Upper lobe of left lung (tissue), 6 donors: ENCODE measurements around the gene ATG9B. TPM values are rescaled to one million over a fixed set of nuclear protein-coding genes. Genes with fewer than 3 reads are reported as not detected.
A peak's percentile ranks its signal among the peaks of the same experiment; 100 is the strongest.

Experiments
- ATAC-seq, 2 donors: fragments of 200-7000 bp; cut with Tn5 transposase; one replicate each; pipeline ENCODE4 v1.9.1; 2022; ENCODE audit warnings: mild to moderate bottlenecking in 2 of 2, moderate library complexity in 2 of 2; ENCODE audit not compliant: low FRiP score in 2 of 2
- DNase-seq, 2 donors: peaks; one replicate each; pipeline ENCODE4 v3.0.0-alpha.2; 2019 to 2020
- H3K27ac ChIP-seq, 4 donors: fragments of 200-600 bp; sonication (generic); one replicate each; pipeline ENCODE4 v1.5.1; 2016 to 2019
- H3K27me3 ChIP-seq, 4 donors: fragments of 200-600 bp; sonication (generic); one replicate each; pipeline ENCODE4 v1.5.1; 2017 to 2019
- H3K36me3 ChIP-seq, 4 donors: fragments of 200-600 bp; sonication (generic); one replicate each; pipeline ENCODE4 v1.5.1; 2016 to 2019
- H3K4me1 ChIP-seq, 4 donors: fragments of 200-600 bp; sonication (generic); one replicate each; pipeline ENCODE4 v1.5.1; 2018 to 2019
- H3K4me3 ChIP-seq, 4 donors: fragments of 200-600 bp; sonication (generic); one replicate each; pipeline ENCODE4 v1.5.1; 2017 to 2019; ENCODE audit warnings: mild to moderate bottlenecking in 2 of 4, moderate library complexity in 1 of 4
- H3K9me3 ChIP-seq, 4 donors: fragments of 200-600 bp; sonication (generic); one replicate each; pipeline ENCODE4 v1.5.1; 2018 to 2019
- CTCF ChIP-seq, 6 experiments: fragments of 450-650 bp in 4 of 6; fragments of 200-600 bp in 2 of 6; sonication (generic) in 2 of 6; IDR thresholded peaks; one replicate each; pipeline ENCODE4 v1.5.1; 2016 to 2019; ENCODE audit warnings: antibody characterized with exemption in 6 of 6
- EP300 ChIP-seq, 4 donors: sonication (generic); formaldehyde crosslinking; IDR thresholded peaks; one replicate each; pipeline ENCODE4 v1.5.1; 2017; ENCODE audit warnings: antibody characterized with exemption in 4 of 4, control low read depth in 2 of 4
- POLR2A ChIP-seq, 4 donors: fragments of 450-650 bp; IDR thresholded peaks; one replicate each; pipeline ENCODE4 v1.5.1; 2016 to 2017; ENCODE audit warnings: antibody characterized with exemption in 4 of 4, mild to moderate bottlenecking in 2 of 4
- POLR2AphosphoS5 ChIP-seq, 2 donors: sonication (generic); formaldehyde crosslinking; IDR thresholded peaks; one replicate each; pipeline ENCODE4 v1.5.1; 2017; ENCODE audit warnings: antibody characterized with exemption in 2 of 2
- WGBS, 2 donors: methylation state at CpG; one replicate each; pipeline ENCODE4 v1.1.5; 2017 to 2018; 5-methylcytosine and 5-hydroxymethylcytosine counted together
- total RNA-seq, 6 donors: library from RNA; depleted of rRNA in 4 of 6; stranded (reverse); fragments of >200 nt in 4 of 6; gene quantifications; one replicate each; pipeline versions ENCODE4 v1.1.0 to v1.2.1, GENCODE V29; 2016 to 2021
- donor health status: DM: no; HTN: no; CAD: no; lungs with moderate emphysema.
- donor health status: DM: no; HTN: yes; CAD: no; lungs with severe emphysema.

ATG9B gene
- total RNA-seq, 6 donors from 2014 or later, result 0.46 to 5.2 (median 1.0) TPM

GRCh38 chr7:151056666-151057505 is 32.6 kb upstream of the ATG9B start:
- Histone ChIP-seq H3K4me1 (peaks cover 34 to 55% (median 42%) of the 10 kb centered on the region in 4 donors), H3K27me3 (no peaks in the 10 kb centered on the region), H3K27ac (peak overlapping the region in 1 of 4 donors; percentile 96), H3K9me3 (no peaks in the 10 kb centered on the region), H3K36me3 (peaks cover 0 to 3% (median 0%) of the 10 kb centered on the region in 4 donors), H3K4me3 (peak overlapping the region; percentile 54 to 92 (median 87))
- peak in 1 of 2 donors; percentile 82 for DNase-seq
- no peak for ATAC-seq
- TF ChIP-seq POLR2AphosphoS5 (IDR thresholded peaks at IDR 0.05) (no peak), POLR2A (IDR thresholded peaks at IDR 0.05) (no peak), EP300 (IDR thresholded peaks at IDR 0.05) (no peak), CTCF (IDR thresholded peaks at IDR 0.05) (no peak)
- 39 to 40% methylated on average over 27 to 29 of the region's 29 CpGs for WGBS, 2 donors

GRCh38 chr7:151056283-151056665 is 32.0 kb upstream of the ATG9B start:
- no peak for DNase-seq
- peaks cover 0 to 3% (median 0%) of the 10 kb centered on the region in 4 donors for H3K36me3 ChIP-seq
- no peak for ATAC-seq
- no peaks in the 10 kb centered on the region for H3K27me3 ChIP-seq
- WGBS, 2 donors, result 94% methylated on average over 4 to 6 of the region's 6 CpGs
- H3K9me3 ChIP-seq, result no peaks in the 10 kb centered on the region
- no peak overlapping the region for H3K27ac ChIP-seq
- H3K4me1 ChIP-seq, result peaks cover 32 to 55% (median 37%) of the 10 kb centered on the region in 4 donors
- TF ChIP-seq CTCF (IDR thresholded peaks at IDR 0.05) (no peak), POLR2A (IDR thresholded peaks at IDR 0.05) (no peak), POLR2AphosphoS5 (IDR thresholded peaks at IDR 0.05) (no peak)
- no peak overlapping the region for H3K4me3 ChIP-seq

DNA sequence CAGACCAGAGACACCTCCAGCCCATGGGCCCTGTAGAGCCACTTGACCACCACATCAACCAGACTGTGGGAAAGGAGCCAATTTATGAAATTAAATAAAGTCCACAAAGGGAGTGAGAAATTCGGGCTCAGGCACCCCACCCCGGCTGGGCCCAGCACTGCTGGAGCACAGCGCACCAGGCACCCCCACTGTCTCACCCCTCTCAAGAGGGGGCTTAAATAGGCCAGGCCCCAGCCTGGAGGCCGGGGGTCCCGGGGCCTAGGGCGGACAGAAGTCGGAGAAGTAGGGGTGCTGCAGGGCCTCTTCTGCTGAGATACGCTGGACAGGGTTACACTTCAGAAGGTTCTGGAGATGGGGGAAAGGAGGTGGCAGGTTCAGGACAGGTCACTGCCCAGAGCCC is 29.5 kb upstream of the ATG9B start:
- H3K27me3 ChIP-seq, result no peaks in the 10 kb centered on the region
- H3K4me3 ChIP-seq, result no peak overlapping the region
- no peak for TF ChIP-seq POLR2AphosphoS5 (IDR thresholded peaks at IDR 0.05)
- no peak for TF ChIP-seq POLR2A (IDR thresholded peaks at IDR 0.05)
- no peak for TF ChIP-seq EP300 (IDR thresholded peaks at IDR 0.05)
- TF ChIP-seq CTCF (IDR thresholded peaks at IDR 0.05), result no peak
- H3K4me1 ChIP-seq, result peaks cover 22 to 45% (median 25%) of the 10 kb centered on the region in 4 donors
- peaks cover 0 to 3% (median 0%) of the 10 kb centered on the region in 4 donors for H3K36me3 ChIP-seq
- ATAC-seq (no peak), DNase-seq (peak in 1 of 2 donors; percentile 72)
- H3K9me3 ChIP-seq, result no peaks in the 10 kb centered on the region
- 86 to 92% methylated on average over 6 to 8 of the region's 8 CpGs for WGBS, 2 donors
- H3K27ac ChIP-seq, result no peak overlapping the region

DNA sequence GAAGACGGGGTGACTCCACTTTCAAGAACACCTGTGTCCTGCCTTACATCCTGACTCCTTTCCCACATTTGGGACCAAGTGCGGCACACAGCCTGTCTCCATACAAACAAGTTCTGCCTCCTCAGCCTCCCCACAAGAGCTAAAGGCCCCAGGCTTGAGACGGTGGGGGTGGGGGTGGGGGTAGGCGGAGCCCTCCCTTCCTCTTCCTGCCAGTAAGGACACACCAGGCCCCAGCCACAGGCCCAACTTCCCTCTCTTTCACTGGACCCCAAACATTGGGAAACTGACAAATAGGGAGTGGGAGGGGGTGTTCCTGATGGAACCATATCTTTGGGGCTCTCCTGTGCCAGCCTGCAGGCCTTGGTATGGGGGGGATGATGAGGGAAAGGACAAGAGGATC is 28.8 kb upstream of the ATG9B start:
- Histone ChIP-seq H3K4me3 (no peak overlapping the region), H3K27me3 (no peaks in the 10 kb centered on the region), H3K36me3 (peaks cover 0 to 3% (median 0%) of the 10 kb centered on the region in 4 donors), H3K4me1 (peaks cover 18 to 39% (median 21%) of the 10 kb centered on the region in 4 donors), H3K9me3 (no peaks in the 10 kb centered on the region), H3K27ac (no peak overlapping the region)
- WGBS, 2 donors, result 53 to 62% methylated on average over 3 to 4 of the region's 4 CpGs
- ATAC-seq (no peak), DNase-seq (no peak)
- no peak for TF ChIP-seq POLR2AphosphoS5 (IDR thresholded peaks at IDR 0.05)

- 5 to 6% methylated on average over 13 to 34 of the region's 50 CpGs for WGBS, 2 donors
Measured at GRCh38 chr7:151051108-151051507, 26.8 kb upstream of the ATG9B start.

More at GRCh38 chr7:151051108-151051507, 26.8 kb upstream of the ATG9B start:
- ATAC-seq (peak in 1 of 2 donors; percentile 69), DNase-seq (peak in 1 of 2 donors; percentile 94)
- peak overlapping the region in 1 of 4 donors; percentile 3 for H3K4me3 ChIP-seq
- no peak overlapping the region for H3K27ac ChIP-seq
- H3K27me3 ChIP-seq, result no peaks in the 10 kb centered on the region
- TF ChIP-seq POLR2A (IDR thresholded peaks at IDR 0.05), result no peak
- TF ChIP-seq EP300 (IDR thresholded peaks at IDR 0.05), result no peak
- TF ChIP-seq CTCF (IDR thresholded peaks at IDR 0.05), result no peak
- TF ChIP-seq POLR2AphosphoS5 (IDR thresholded peaks at IDR 0.05), result peak in 1 of 2 donors; percentile 6
- H3K4me1 ChIP-seq, result peaks cover 11 to 36% (median 12%) of the 10 kb centered on the region in 4 donors
- peaks cover 0 to 3% (median 0%) of the 10 kb centered on the region in 4 donors for H3K36me3 ChIP-seq
- no peaks in the 10 kb centered on the region for H3K9me3 ChIP-seq
